HL-60 (cell line): Measurements from ENCODE around the gene RAB3IP.

Experiments
- CTCF ChIP-seq: IDR thresholded peaks from one replicate; pipeline ENCODE4 v1.5.1; 2011; ENCODE audit warnings: low read length, control low read depth, inconsistent platforms; ENCODE audit not compliant: insufficient read depth
- POLR2AphosphoS5 ChIP-seq: IDR thresholded peaks from 2 replicates; pipeline ENCODE4 v1.6.1; 2012; ENCODE audit warnings: low read depth
- TF ChIP-seq, protein P1 (sequence below): IDR thresholded peaks from 2 replicates; pipeline ENCODE4 v1.6.1; 2012; ENCODE audit warnings: low read depth; ENCODE audit not compliant: insufficient replicate concordance

GRCh38 chr12:69822201-69822860 is 83.7 kb downstream of the RAB3IP start:
- TF ChIP-seq CTCF (no peak), POLR2AphosphoS5 (no peak)
- TF ChIP-seq, protein P1, sequence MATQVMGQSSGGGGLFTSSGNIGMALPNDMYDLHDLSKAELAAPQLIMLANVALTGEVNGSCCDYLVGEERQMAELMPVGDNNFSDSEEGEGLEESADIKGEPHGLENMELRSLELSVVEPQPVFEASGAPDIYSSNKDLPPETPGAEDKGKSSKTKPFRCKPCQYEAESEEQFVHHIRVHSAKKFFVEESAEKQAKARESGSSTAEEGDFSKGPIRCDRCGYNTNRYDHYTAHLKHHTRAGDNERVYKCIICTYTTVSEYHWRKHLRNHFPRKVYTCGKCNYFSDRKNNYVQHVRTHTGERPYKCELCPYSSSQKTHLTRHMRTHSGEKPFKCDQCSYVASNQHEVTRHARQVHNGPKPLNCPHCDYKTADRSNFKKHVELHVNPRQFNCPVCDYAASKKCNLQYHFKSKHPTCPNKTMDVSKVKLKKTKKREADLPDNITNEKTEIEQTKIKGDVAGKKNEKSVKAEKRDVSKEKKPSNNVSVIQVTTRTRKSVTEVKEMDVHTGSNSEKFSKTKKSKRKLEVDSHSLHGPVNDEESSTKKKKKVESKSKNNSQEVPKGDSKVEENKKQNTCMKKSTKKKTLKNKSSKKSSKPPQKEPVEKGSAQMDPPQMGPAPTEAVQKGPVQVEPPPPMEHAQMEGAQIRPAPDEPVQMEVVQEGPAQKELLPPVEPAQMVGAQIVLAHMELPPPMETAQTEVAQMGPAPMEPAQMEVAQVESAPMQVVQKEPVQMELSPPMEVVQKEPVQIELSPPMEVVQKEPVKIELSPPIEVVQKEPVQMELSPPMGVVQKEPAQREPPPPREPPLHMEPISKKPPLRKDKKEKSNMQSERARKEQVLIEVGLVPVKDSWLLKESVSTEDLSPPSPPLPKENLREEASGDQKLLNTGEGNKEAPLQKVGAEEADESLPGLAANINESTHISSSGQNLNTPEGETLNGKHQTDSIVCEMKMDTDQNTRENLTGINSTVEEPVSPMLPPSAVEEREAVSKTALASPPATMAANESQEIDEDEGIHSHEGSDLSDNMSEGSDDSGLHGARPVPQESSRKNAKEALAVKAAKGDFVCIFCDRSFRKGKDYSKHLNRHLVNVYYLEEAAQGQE = no peak
